Astrocyte (in vitro differentiated cells and primary cell): Measurements from ENCODE around the gene DDX25.

Source experiments
- CTCF ChIP-seq: IDR thresholded peaks from 2 replicates; pipeline ENCODE4 v1.5.1; 2011; ENCODE audit warnings: low read depth, mild to moderate bottlenecking, inconsistent platforms, low read length, moderate library complexity; ENCODE audit not compliant: insufficient read depth
- EZH2 ChIP-seq: IDR thresholded peaks from 2 replicates; pipeline ENCODE4 v1.6.1; 2012; ENCODE audit warnings: mild to moderate bottlenecking, low read length, inconsistent platforms; ENCODE audit not compliant: insufficient read depth

- no peak for TF ChIP-seq CTCF
- no peak for TF ChIP-seq EZH2
These were observed 21.0 kb downstream of the DDX25 start for GRCh38 chr11:125925247-125925740.
